ENCODE results near the gene SCN3A. TPM values are rescaled to one million over a fixed set of nuclear protein-coding genes. Genes with fewer than 3 reads are reported as not detected.

Gene SCN3A
- total RNA-seq (2021; ENCODE audit: unreplicated experiment): not detected
- polyA plus RNA-seq (2012; ENCODE audit: insufficient read length): not detected
- percentile 2 among the genes with signal in this experiment for Bru-seq, nascent RNA
- BruChase-seq, experiment 1, labeled RNA remaining after a 2-hour chase: percentile 4 among the genes with signal in this experiment
- BruChase-seq, experiment 2, labeled RNA remaining after a 6-hour chase: percentile 5 among the genes with signal in this experiment
- long read RNA-seq: 0 reads

- ChIA-PET POLR2A (no interaction called here), CTCF (interaction anchor here (0.5 to 0.9 kb wide), 14 partner anchors 13 to 1320 kb away, joined by 3 to 11 read pairs (median 4); no protein-coding TSS in a partner anchor)
- Histone ChIP-seq H3K36me3 (ENCODE audit: control insufficient read depth, insufficient read depth, low read length) (no peaks in the 10 kb centered on the region), H3K4me3 (ENCODE audit: low read depth in 2 of 2, low read length in 2 of 2) (no peak within 1 kb of the TSS), H3K9me3 (ENCODE audit: control insufficient read depth, insufficient read depth, low read depth, low read length) (no peaks in the 10 kb centered on the region), H3K4me1 (ENCODE audit: control insufficient read depth, insufficient read depth, low read length) (no peaks in the 10 kb centered on the region), H3K27ac (ENCODE audit: low read length) (no peak within 1 kb of the TSS), H3K27me3 (ENCODE audit: control insufficient read depth, insufficient read depth, low read length) (no peaks in the 10 kb centered on the region)
- no peak for ATAC-seq
- DNase-seq (ENCODE audit: low read depth, low spot score): peak; percentile 22
- in situ Hi-C loops (cut with HindIII; ENCODE audit: low pct_unique_long_range_greater_than_20kb, low sequenced_read_pairs) (no loop called here), intact Hi-C loops (cut with micrococcal nuclease; ENCODE audit: unreplicated experiment) (loop anchor here (1.0 to 5.0 kb wide), 2 partner anchors 189 to 212 kb away; no protein-coding TSS in a partner anchor)
- no TSS peak for BruUV-seq (replicated peaks)
- TF ChIP-seq TCF7L2 (IDR thresholded peaks at IDR 0.05; ENCODE audit: low read depth, low read length) (no peak), CTCF (IDR thresholded peaks at IDR 0.05) (peak; percentile 80)
Measured at GRCh38 chr2:165203689-165204559, at the start of gene SCN3A. TSS of gene SCN3A (minus strand) at chr2:165204050. CDS start at chr2:165176394, 27,656 bp downstream.

GRCh38 chr2:165253178-165253577 is 49.3 kb upstream of the SCN3A start:
- CTCF ChIA-PET: no interaction called here

More at GRCh38 chr2:165253178-165253577, 49.3 kb upstream of the SCN3A start:
- no peak for TF ChIP-seq SIN3A (IDR thresholded peaks at IDR 0.05; ENCODE audit: borderline replicate concordance, insufficient read depth, low read depth, low read length)
- TF ChIP-seq TCF7L2 (IDR thresholded peaks at IDR 0.05; ENCODE audit: low read depth, low read length): no peak
- no peak for TF ChIP-seq REST (IDR thresholded peaks at IDR 0.05; ENCODE audit: insufficient read depth in 1 of 2, low read depth in 2 of 2, low read length in 1 of 2)
- no peak for TF ChIP-seq POLR2AphosphoS5 (IDR thresholded peaks at IDR 0.05; ENCODE audit: low read depth, low read length)
- TF ChIP-seq CTCF (IDR thresholded peaks at IDR 0.05): no peak
- in situ Hi-C loops (cut with HindIII; ENCODE audit: low pct_unique_long_range_greater_than_20kb, low sequenced_read_pairs): no loop called here
- no TSS peak for BruUV-seq (replicated peaks)
- H3K27ac ChIP-seq (ENCODE audit: low read length): no peak overlapping the region
- no peak overlapping the region for H3K4me3 ChIP-seq (ENCODE audit: low read depth in 2 of 2, low read length in 2 of 2)
- H3K27me3 ChIP-seq (ENCODE audit: control insufficient read depth, insufficient read depth, low read length): no peaks in the 10 kb centered on the region
- no peak for DNase-seq (ENCODE audit: low read depth, low spot score)
- POLR2A ChIA-PET: no interaction called here
- no peaks in the 10 kb centered on the region; the same call in 1 of the 2 replicates for H3K36me3 ChIP-seq (ENCODE audit: control insufficient read depth, insufficient read depth, low read length)
- H3K9me3 ChIP-seq (ENCODE audit: control insufficient read depth, insufficient read depth, low read depth, low read length): no peaks in the 10 kb centered on the region
- intact Hi-C loops (cut with micrococcal nuclease; ENCODE audit: unreplicated experiment): no loop called here
- ATAC-seq: no peak
- H3K4me1 ChIP-seq (ENCODE audit: control insufficient read depth, insufficient read depth, low read length): no peaks in the 10 kb centered on the region
